Heart right ventricle (tissue), 16 donors: Measurements from ENCODE around the gene MC5R. TPM values are rescaled to one million over a fixed set of nuclear protein-coding genes. Genes with fewer than 3 reads are reported as not detected.
"Not testable (repeated sequence)": the region's sequence is repeated elsewhere in the genome, so short reads cannot be mapped to it uniquely, and the experiment has no call there.

ENCODE experiments used
- ATAC-seq, 8 donors: fragments of 200-7000 bp; cut with Tn5 transposase; one replicate each; pipeline ENCODE4 v1.9.1; 2020; ENCODE audit warnings: mild to moderate bottlenecking in 8 of 8, moderate library complexity in 8 of 8, moderate number of reproducible peaks in 1 of 8
- DNase-seq, 2 donors: peaks; one replicate each; pipeline ENCODE4 v3.0.0-alpha.2; 2020
- H3K27ac ChIP-seq, 10 donors: fragments of 200-600 bp; sonication (generic) in 2 of 10; one replicate each; pipeline versions ENCODE4 v1.5.0 to v1.8.0; 2020 to 2022; ENCODE audit warnings: mild to moderate bottlenecking in 3 of 10
- H3K27me3 ChIP-seq, 7 donors: fragments of 200-600 bp; one replicate each; pipeline ENCODE4 v1.8.0; 2021 to 2022; ENCODE audit warnings: mild to moderate bottlenecking in 2 of 7
- H3K36me3 ChIP-seq, 9 donors: fragments of 200-600 bp; sonication (generic) in 1 of 9; one replicate each; pipeline versions ENCODE4 v1.5.0 to v1.8.0; 2020 to 2022; ENCODE audit warnings: mild to moderate bottlenecking in 2 of 9
- H3K4me1 ChIP-seq, 9 donors: fragments of 200-600 bp; sonication (generic) in 1 of 9; one replicate each; pipeline versions ENCODE4 v1.5.0 to v1.8.0; 2020 to 2022; ENCODE audit warnings: mild to moderate bottlenecking in 4 of 9
- H3K4me3 ChIP-seq, 10 donors: fragments of 200-600 bp; sonication (generic) in 2 of 10; one replicate each; pipeline versions ENCODE4 v1.5.0 to v1.8.0; 2020 to 2022; ENCODE audit warnings: mild to moderate bottlenecking in 7 of 10, moderate library complexity in 2 of 10
- H3K9me3 ChIP-seq, 11 donors: fragments of 200-600 bp in 10 of 11; sonication (generic) in 2 of 11; one replicate each; pipeline versions ENCODE4 v1.5.0 to v1.8.0; 2013 to 2022; ENCODE audit warnings: mild to moderate bottlenecking in 2 of 11, control low read depth in 1 of 11, moderate library complexity in 1 of 11
- CTCF ChIP-seq, 9 donors: fragments of 200-600 bp; sonication (generic) in 2 of 9; IDR thresholded peaks; one replicate each; pipeline versions ENCODE4 v1.5.0 to v1.8.0; 2021 to 2022; ENCODE audit warnings: antibody characterized with exemption in 9 of 9, mild to moderate bottlenecking in 5 of 9, moderate library complexity in 1 of 9
- WGBS, 2 donors: extraction: QIAGEN DNeasy Blood & Tissue Kit; methylation state at CpG; one replicate each; pipeline ENCODE4 v1.1.7; 2013; ENCODE audit warnings: inconsistent platforms in 1 of 2; 5-methylcytosine and 5-hydroxymethylcytosine counted together
- intact Hi-C, 10 donors: fragments of 100-400 bp; cut with DNase I; formaldehyde crosslinking; loops; one replicate each; pipeline versions ENCODE4 v1.11.1 to v1.14.2; 2022
- polyA plus RNA-seq, 2 donors: library from polyadenylated mRNA; stranded (reverse); fragments of 200-250 nt; gene quantifications; one replicate each; pipeline ENCODE4 v1.2.3, GENCODE V29; 2013
- total RNA-seq, 10 donors: library from RNA; stranded (reverse); fragmentation: NEBNext Ultra II Directional in 3 of 10; extraction: Animal tissue kit (Norgen Biotek cat#: 25700) in 3 of 10; gene quantifications; one replicate each; pipeline versions ENCODE4 v1.2.1 to v1.2.4, GENCODE V29; 2021 to 2023
- donor health status: Arrhythmogenic right ventricular cardiomyopathy.
- donor health status: ischemic (EF 13 %, LVEDD 7.1; RV severe dilation, severe dysfunction).
- donor health status: healthy with polysubstance abuse.
- donor health status: DM: no; HTN: yes; CAD: no.
- donor health status: DM: no; HTN: no; CAD: no.
- donor health status: ischemic (EF 25% LVEDD 6.9; RV normal size, moderate dysfunction).
- donor health status: ischemic (EF 25% LVEDD 5.7; RV mildly dilated, moderate dysfunction).
- donor health status: healthy.
- donor health status: DM: yes; HTN: yes; CAD: no.
- donor health status: Ischemic cardiomyopathy.
- donor health status: ischemic (EF 35%, LVEDD 5.7; RV mildly dilated, moderate dysfunction).
- donor health status: nonischemic (EF 11% LVEDD 7.7; RV severe dilation, severe dysfunction).
- donor health status: DM: yes; HTN: yes; CAD: no.
- donor health status: PGD.
- donor health status: ischemic (EF 29% LVEDD 5.4; RV normal size, mild dysfunction).
- donor health status: nonischemic (EF 23%, LVEDD 6.1; RV moderate dilation, normal function).

The MC5R gene
- total and polyA plus RNA-seq, 12 donors: not detected

DNA sequence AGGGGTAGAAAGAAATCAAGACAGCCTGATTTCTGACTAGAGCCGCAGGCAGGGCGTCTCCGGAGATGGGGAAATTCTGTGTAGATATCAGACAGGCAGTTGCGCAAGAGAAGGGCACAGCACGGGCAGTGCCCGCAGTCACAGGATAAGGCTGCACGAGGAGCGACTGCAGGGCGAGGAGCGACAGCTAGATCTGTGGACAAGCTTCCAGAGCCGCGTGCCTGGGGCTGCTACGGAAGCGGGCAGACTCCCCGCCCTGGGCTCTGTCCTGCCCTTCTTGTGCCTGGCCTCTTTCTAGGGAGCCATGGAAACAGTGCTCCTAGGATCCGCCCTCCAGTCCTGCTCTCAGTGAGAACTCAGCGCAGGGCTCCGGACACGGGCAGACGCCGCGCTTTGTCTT lies 12.6 kb downstream of the MC5R start:
- H3K4me1 ChIP-seq: no peaks in the 10 kb centered on the region

GRCh38 chr18:13849791-13850190 lies 25.8 kb downstream of the MC5R start:
- no peaks in the 10 kb centered on the region for H3K4me1 ChIP-seq
- peaks cover 0 to 49% (median 19%) of the 10 kb centered on the region in 11 donors for H3K9me3 ChIP-seq
- 90 to 92% methylated on average over 4 of the region's 4 CpGs for WGBS, 2 donors
- H3K27ac ChIP-seq: no peak overlapping the region
- no peak for TF ChIP-seq CTCF (IDR thresholded peaks at IDR 0.05)
- no peak for ATAC-seq
- no peak overlapping the region for H3K4me3 ChIP-seq
- H3K27me3 ChIP-seq: no peaks in the 10 kb centered on the region
- no peak for DNase-seq
- no peaks in the 10 kb centered on the region for H3K36me3 ChIP-seq
- intact Hi-C loops: loop anchor here in 1 of 10 donors (10.0 kb wide), 1 partner anchor 55 kb away; no protein-coding TSS in a partner anchor

More for the DNA sequence above, 12.6 kb downstream of the MC5R start:
- H3K27ac ChIP-seq: no peak overlapping the region
- no peaks in the 10 kb centered on the region for H3K9me3 ChIP-seq
- H3K4me3 ChIP-seq: no peak overlapping the region
- TF ChIP-seq CTCF (IDR thresholded peaks at IDR 0.05): no peak
- DNase-seq (no peak), ATAC-seq (no peak)
- no peaks in the 10 kb centered on the region for H3K36me3 ChIP-seq
- 94 to 96% methylated on average over 22 of the region's 22 CpGs for WGBS, 2 donors
- intact Hi-C loops: no loop called here
- peaks cover 0 to 40% (median 23%) of the 10 kb centered on the region in 7 donors for H3K27me3 ChIP-seq

DNA sequence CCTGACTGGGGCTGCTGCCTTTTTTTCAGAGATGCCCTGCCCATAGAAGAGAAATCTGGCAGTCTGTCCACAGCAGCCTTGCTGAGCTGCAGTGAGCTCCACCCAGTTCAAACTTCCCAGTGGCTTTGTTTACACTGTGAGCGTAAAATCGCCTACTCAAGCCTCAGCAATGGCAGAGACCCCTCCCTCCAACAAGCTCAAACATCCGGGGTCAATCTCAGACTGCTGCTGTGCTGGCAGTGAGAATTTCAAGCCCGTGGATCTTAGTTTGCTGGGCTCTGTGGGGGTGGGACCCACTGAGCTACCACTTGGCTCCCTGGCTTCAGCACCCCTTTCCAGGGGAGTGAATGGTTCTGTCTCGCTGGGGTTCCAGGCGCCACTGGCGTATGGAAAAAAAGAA lies 38.9 kb downstream of the MC5R start:
- Histone ChIP-seq H3K9me3 (peaks cover 0 to 23% (median 0%) of the 10 kb centered on the region in 11 donors), H3K27me3 (peaks cover 0 to 44% (median 28%) of the 10 kb centered on the region in 7 donors)
- ATAC-seq, DNase-seq, H3K4me3 ChIP-seq, intact Hi-C loops, H3K36me3 ChIP-seq, H3K27ac ChIP-seq, H3K4me1 ChIP-seq: not testable (repeated sequence)
- WGBS, 2 donors: 53% methylated on average over 7 of the region's 7 CpGs

GRCh38 chr18:13868501-13869271 lies 44.7 kb downstream of the MC5R start:
- no peak for DNase-seq
- H3K36me3 ChIP-seq: no peaks in the 10 kb centered on the region
- ATAC-seq: no peak
- no peak for TF ChIP-seq CTCF (IDR thresholded peaks at IDR 0.05)
- no peak overlapping the region for H3K27ac ChIP-seq
- no peak overlapping the region for H3K4me3 ChIP-seq
- 3% methylated on average over 51 of the region's 51 CpGs for WGBS, 2 donors
- no peaks in the 10 kb centered on the region for H3K9me3 ChIP-seq
- intact Hi-C loops: no loop called here
- H3K4me1 ChIP-seq: peaks cover 0 to 4% (median 0%) of the 10 kb centered on the region in 9 donors
- peaks cover 0 to 86% (median 66%) of the 10 kb centered on the region in 7 donors for H3K27me3 ChIP-seq

GRCh38 chr18:13871701-13872100 lies 47.8 kb downstream of the MC5R start:
- H3K4me3 ChIP-seq: no peak overlapping the region
- peaks cover 0 to 76% (median 61%) of the 10 kb centered on the region in 7 donors for H3K27me3 ChIP-seq
- WGBS, 2 donors: 50 to 55% methylated on average over 13 of the region's 13 CpGs
- ATAC-seq (no peak), DNase-seq (no peak)
- H3K4me1 ChIP-seq: peaks cover 0 to 4% (median 0%) of the 10 kb centered on the region in 9 donors
- no peaks in the 10 kb centered on the region for H3K36me3 ChIP-seq
- H3K27ac ChIP-seq: no peak overlapping the region
- intact Hi-C loops: no loop called here
- H3K9me3 ChIP-seq: no peaks in the 10 kb centered on the region
- TF ChIP-seq CTCF (IDR thresholded peaks at IDR 0.05): no peak
